ENCODE results near the gene NOL4L.
"Not testable (repeated sequence)": the region's sequence is repeated elsewhere in the genome, so short reads cannot be mapped to it uniquely, and the experiment has no call there.

The NOL4L gene

GRCh38 chr20:32507998-32508774 lies 76.9 kb downstream of the NOL4L start:
- no peak for DNase-seq (ENCODE audit: low spot score)

GRCh38 chr20:32506721-32507120 lies 78.4 kb downstream of the NOL4L start:
- no peak for DNase-seq (ENCODE audit: low spot score)

- no peak for DNase-seq (ENCODE audit: low spot score)
These were observed 79.2 kb downstream of the NOL4L start for GRCh38 chr20:32505723-32506473.

- no peak for DNase-seq (ENCODE audit: low spot score)
These were observed 83.4 kb downstream of the NOL4L start for GRCh38 chr20:32501709-32502108.

- DNase-seq (ENCODE audit: low spot score) = no peak
These were observed 87.4 kb downstream of the NOL4L start for GRCh38 chr20:32497589-32498224.

- no peak for DNase-seq (ENCODE audit: low spot score)
These were observed 88.2 kb downstream of the NOL4L start for GRCh38 chr20:32496811-32497533.

- no peak for DNase-seq (ENCODE audit: low spot score)
These were observed 89.2 kb downstream of the NOL4L start for GRCh38 chr20:32495949-32496348.

GRCh38 chr20:32495217-32495565 lies 89.9 kb downstream of the NOL4L start:
- DNase-seq (ENCODE audit: low spot score) = no peak

- no peak for DNase-seq (ENCODE audit: low spot score)
These were observed 90.5 kb downstream of the NOL4L start for GRCh38 chr20:32494483-32495216.

- no peak for DNase-seq (ENCODE audit: low spot score)
These were observed 91.8 kb downstream of the NOL4L start for GRCh38 chr20:32493356-32493755.

- not testable (repeated sequence) for DNase-seq (ENCODE audit: low spot score)
These were observed 93.4 kb downstream of the NOL4L start for GRCh38 chr20:32491764-32492151.

GRCh38 chr20:32490942-32491763 lies 94.0 kb downstream of the NOL4L start:
- no peak for DNase-seq (ENCODE audit: low spot score)

- DNase-seq (ENCODE audit: low spot score) = no peak
These were observed 96.9 kb downstream of the NOL4L start for GRCh38 chr20:32488066-32488838.

- no peak for DNase-seq (ENCODE audit: low spot score)
These were observed 97.8 kb downstream of the NOL4L start for GRCh38 chr20:32487381-32487780.

GRCh38 chr20:32485770-32486478 lies 99.2 kb downstream of the NOL4L start:
- peak; percentile 36 for DNase-seq (ENCODE audit: low spot score)

GRCh38 chr20:32484958-32485769 lies 100.0 kb downstream of the NOL4L start:
- peak; percentile 73 for DNase-seq (ENCODE audit: low spot score)

- peak; percentile 76 for DNase-seq (ENCODE audit: low spot score)
These were observed 100.7 kb downstream of the NOL4L start for GRCh38 chr20:32484225-32484957.
